GM23338 (cell line): Measurements from ENCODE around the gene F7.
A peak's percentile ranks its signal among the peaks of the same experiment; 100 is the strongest.

Source experiments
- CREB1 ChIP-seq: fragments of 250-450 bp; sonication (Bioruptor Pico); IDR thresholded peaks from 2 replicates; pipeline ENCODE4 v1.5.0; 2020; ENCODE audit warnings: low read depth, mild to moderate bottlenecking, moderate library complexity
- EZH2 ChIP-seq: fragments of 200-600 bp; sonication (generic); IDR thresholded peaks from one replicate; pipeline ENCODE4 v1.8.0; 2017; ENCODE audit warnings: antibody characterized with exemption, mild to moderate bottlenecking, low read depth; ENCODE audit not compliant: unreplicated experiment
- EZH2phosphoT487 ChIP-seq: fragments of 200-600 bp; sonication (generic); IDR thresholded peaks from one replicate; pipeline ENCODE4 v1.8.1; 2018; ENCODE audit warnings: antibody characterized with exemption; ENCODE audit not compliant: unreplicated experiment
- POLR2AphosphoS5 ChIP-seq: IDR thresholded peaks from 2 replicates; pipeline ENCODE4 v1.6.1; 2016; ENCODE audit warnings: antibody characterized with exemption, low read depth
- ZNF331 ChIP-seq: fragments of 250-450 bp; sonication (Bioruptor Pico); IDR thresholded peaks from 2 replicates; pipeline ENCODE4 v1.5.0; 2020; ENCODE audit warnings: low read depth, mild to moderate bottlenecking, moderate library complexity
- TF ChIP-seq, protein P1 (sequence below), 2 experiments: fragments of 200-600 bp in 1 of 2; sonication (generic) in 1 of 2; conservative IDR thresholded peaks; 2 replicates each; pipeline versions ENCODE4 v1.5.1 to v1.6.1; 2016 to 2017; ENCODE audit warnings: antibody characterized with exemption in 2 of 2, low read depth in 2 of 2, mild to moderate bottlenecking in 2 of 2, moderate library complexity in 1 of 2
- TF ChIP-seq, protein P2 (sequence below): IDR thresholded peaks from 2 replicates; pipeline ENCODE4 v1.6.1; 2016; ENCODE audit warnings: antibody characterized with exemption

DNA sequence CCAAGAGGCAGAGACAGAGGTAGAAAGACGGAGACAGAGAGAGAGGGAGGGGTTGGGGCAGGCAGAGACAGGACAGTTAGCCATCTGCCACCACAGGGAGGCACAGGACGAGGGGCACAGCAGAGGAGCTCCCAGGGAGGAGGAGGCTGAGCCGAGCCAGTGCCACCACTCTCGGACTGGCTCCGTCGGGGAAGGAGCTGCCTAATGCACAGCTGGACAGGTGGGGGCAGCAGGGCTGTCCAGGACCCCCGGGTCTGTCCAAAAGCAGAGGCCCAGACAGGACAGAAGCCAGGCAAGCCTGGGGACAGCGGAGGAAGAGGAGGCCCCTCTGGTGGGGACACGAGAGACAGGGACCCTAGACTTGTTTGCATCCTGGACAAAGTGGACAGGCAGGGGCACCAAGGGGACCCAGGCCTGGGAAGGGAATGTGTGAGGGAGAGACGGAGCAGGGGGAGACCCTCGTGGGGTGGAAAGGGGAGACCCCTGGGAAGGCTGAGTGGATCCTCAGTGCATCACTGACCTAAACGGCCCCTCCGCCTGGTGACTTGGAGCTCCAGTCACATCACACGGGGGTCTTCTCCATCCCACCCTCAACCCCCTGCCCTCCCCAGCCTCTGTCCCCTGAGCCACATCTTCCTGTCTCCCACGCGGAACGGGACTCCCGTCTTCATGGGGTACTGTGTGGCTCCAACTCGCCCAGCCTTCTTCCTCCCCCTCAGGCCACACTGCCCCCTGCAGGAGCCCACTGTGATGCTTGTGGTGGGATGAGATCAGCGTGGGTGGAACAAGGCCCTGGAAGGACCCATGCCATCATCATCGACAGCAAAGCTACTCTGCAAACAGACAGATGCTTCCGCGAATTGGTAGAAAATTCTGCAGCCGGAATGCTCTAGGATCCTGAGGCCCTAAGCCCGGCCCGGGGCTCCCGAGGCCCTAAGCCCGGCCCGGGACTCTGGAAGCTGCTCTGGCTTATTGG is 17.9 kb downstream of the F7 start:
- TF ChIP-seq POLR2AphosphoS5 (no peak), EZH2 (no peak), EZH2phosphoT487 (no peak), CREB1 (CRISPR knock-in tag) (no peak), ZNF331 (CRISPR knock-in tag) (no peak)
- TF ChIP-seq, protein P1, sequence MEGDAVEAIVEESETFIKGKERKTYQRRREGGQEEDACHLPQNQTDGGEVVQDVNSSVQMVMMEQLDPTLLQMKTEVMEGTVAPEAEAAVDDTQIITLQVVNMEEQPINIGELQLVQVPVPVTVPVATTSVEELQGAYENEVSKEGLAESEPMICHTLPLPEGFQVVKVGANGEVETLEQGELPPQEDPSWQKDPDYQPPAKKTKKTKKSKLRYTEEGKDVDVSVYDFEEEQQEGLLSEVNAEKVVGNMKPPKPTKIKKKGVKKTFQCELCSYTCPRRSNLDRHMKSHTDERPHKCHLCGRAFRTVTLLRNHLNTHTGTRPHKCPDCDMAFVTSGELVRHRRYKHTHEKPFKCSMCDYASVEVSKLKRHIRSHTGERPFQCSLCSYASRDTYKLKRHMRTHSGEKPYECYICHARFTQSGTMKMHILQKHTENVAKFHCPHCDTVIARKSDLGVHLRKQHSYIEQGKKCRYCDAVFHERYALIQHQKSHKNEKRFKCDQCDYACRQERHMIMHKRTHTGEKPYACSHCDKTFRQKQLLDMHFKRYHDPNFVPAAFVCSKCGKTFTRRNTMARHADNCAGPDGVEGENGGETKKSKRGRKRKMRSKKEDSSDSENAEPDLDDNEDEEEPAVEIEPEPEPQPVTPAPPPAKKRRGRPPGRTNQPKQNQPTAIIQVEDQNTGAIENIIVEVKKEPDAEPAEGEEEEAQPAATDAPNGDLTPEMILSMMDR (conservative IDR thresholded peaks at IDR 0.05; ENCODE audit: low read depth in 2 of 2) = peak; percentile 47 to 79
- TF ChIP-seq, protein P2, sequence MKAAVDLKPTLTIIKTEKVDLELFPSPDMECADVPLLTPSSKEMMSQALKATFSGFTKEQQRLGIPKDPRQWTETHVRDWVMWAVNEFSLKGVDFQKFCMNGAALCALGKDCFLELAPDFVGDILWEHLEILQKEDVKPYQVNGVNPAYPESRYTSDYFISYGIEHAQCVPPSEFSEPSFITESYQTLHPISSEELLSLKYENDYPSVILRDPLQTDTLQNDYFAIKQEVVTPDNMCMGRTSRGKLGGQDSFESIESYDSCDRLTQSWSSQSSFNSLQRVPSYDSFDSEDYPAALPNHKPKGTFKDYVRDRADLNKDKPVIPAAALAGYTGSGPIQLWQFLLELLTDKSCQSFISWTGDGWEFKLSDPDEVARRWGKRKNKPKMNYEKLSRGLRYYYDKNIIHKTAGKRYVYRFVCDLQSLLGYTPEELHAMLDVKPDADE = no peak
